Spleen (tissue), 11 donors: ENCODE results near the gene DCBLD2. TPM values are rescaled to one million over a fixed set of nuclear protein-coding genes. Genes with fewer than 3 reads are reported as not detected.
"Not testable (repeated sequence)": the region's sequence is repeated elsewhere in the genome, so short reads cannot be mapped to it uniquely, and the experiment has no call there.

Source experiments
- DNase-seq: peaks from one replicate; pipeline ENCODE4 v3.0.0-alpha.2; 2020
- H3K27ac ChIP-seq, 8 donors: fragments of 200-600 bp; sonication (generic) in 7 of 8; 1 replicate in 4 of 8; 2 replicates in 4 of 8; pipeline versions ENCODE4 v1.5.0 to v1.8.0; 2016 to 2021; ENCODE audit warnings: inconsistent platforms in 4 of 8, mild to moderate bottlenecking in 4 of 8, moderate library complexity in 1 of 8
- H3K27me3 ChIP-seq, 7 donors: fragments of 200-600 bp; sonication (generic) in 6 of 7; replicated peaks in 1 of 7; 1 replicate in 4 of 7; 2 replicates in 3 of 7; pipeline versions ENCODE4 v1.5.0 to v1.8.0; 2016 to 2021; ENCODE audit warnings: inconsistent platforms in 3 of 7, mild to moderate bottlenecking in 1 of 7
- H3K36me3 ChIP-seq, 6 donors: fragments of 200-600 bp; sonication (generic) in 5 of 6; 1 replicate in 4 of 6; 2 replicates in 2 of 6; pipeline versions ENCODE4 v1.5.0 to v1.8.0; 2016 to 2021; ENCODE audit warnings: inconsistent platforms in 2 of 6
- H3K4me1 ChIP-seq, 6 donors: fragments of 200-600 bp; sonication (generic) in 5 of 6; 1 replicate in 3 of 6; 2 replicates in 3 of 6; pipeline versions ENCODE4 v1.5.0 to v1.8.0; 2016 to 2021; ENCODE audit warnings: inconsistent platforms in 3 of 6
- H3K4me3 ChIP-seq, 8 donors: fragments of 200-600 bp; sonication (generic) in 7 of 8; 1 replicate in 4 of 8; 2 replicates in 4 of 8; pipeline versions ENCODE4 v1.5.0 to v1.8.0; 2016 to 2021; ENCODE audit warnings: inconsistent platforms in 4 of 8, mild to moderate bottlenecking in 4 of 8, moderate library complexity in 2 of 8
- H3K9me3 ChIP-seq, 8 donors: fragments of 200-600 bp; sonication (generic) in 7 of 8; 1 replicate in 4 of 8; 2 replicates in 4 of 8; pipeline versions ENCODE4 v1.5.0 to v1.8.0; 2016 to 2021; ENCODE audit warnings: inconsistent platforms in 4 of 8
- POLR2A ChIP-seq, 3 donors: fragments of 450-650 bp; IDR thresholded peaks; one replicate each; pipeline ENCODE4 v1.5.1; 2017; ENCODE audit warnings: antibody characterized with exemption in 3 of 3, mild to moderate bottlenecking in 1 of 3
- POLR2AphosphoS5 ChIP-seq, 3 donors: sonication (generic); formaldehyde crosslinking; IDR thresholded peaks; one replicate each; pipeline ENCODE4 v1.5.1; 2017; ENCODE audit warnings: antibody characterized with exemption in 3 of 3
- WGBS, 5 donors: extraction: QIAGEN DNeasy Blood & Tissue Kit in 3 of 5; methylation state at CpG; one replicate each; pipeline versions ENCODE4 v1.1.5 to v1.1.7; 2013 to 2018; 5-methylcytosine and 5-hydroxymethylcytosine counted together
- intact Hi-C: fragments of 100-400 bp; cut with DNase I; formaldehyde crosslinking; loops from one replicate; pipeline ENCODE4 v1.15.0; 2023; ENCODE audit warnings: low total_unique reads
- polyA plus RNA-seq, 3 donors: library from polyadenylated mRNA; stranded (reverse); fragments of 200-250 nt; gene quantifications; one replicate each; pipeline ENCODE4 v1.2.1, GENCODE V29; 2013
- total RNA-seq, 7 donors: library from RNA; depleted of rRNA in 3 of 7; stranded (reverse); fragments of >200 nt in 3 of 7; fragmentation: NEBNext Ultra II Directional in 4 of 7; extraction: Animal tissue kit (Norgen Biotek cat#: 25700) in 4 of 7; gene quantifications; one replicate each; pipeline versions ENCODE4 v1.1.0 to v1.2.1, GENCODE V29; 2016 to 2021
- TF ChIP-seq, protein P1 (sequence below), 11 experiments: fragments of 200-600 bp in 7 of 11; fragments of 450-650 bp in 4 of 11; sonication (generic) in 4 of 11; IDR thresholded peaks in 8 of 11; conservative IDR thresholded peaks in 3 of 11; 1 replicate in 7 of 11; 2 replicates in 4 of 11; pipeline versions ENCODE4 v1.4.0 to v1.8.0; 2016 to 2021; ENCODE audit warnings: antibody characterized with exemption in 11 of 11, inconsistent platforms in 4 of 11, mild to moderate bottlenecking in 1 of 11
- donor health status: healthy with polysubstance abuse.
- donor health status: DM: no; HTN: no; CAD: no; lungs with moderate emphysema.
- donor health status: DM: no; HTN: no; CAD: no.
- donor health status: Bipolar disorder and iron deficiency.
- donor health status: healthy.
- donor health status: DM: no; HTN: no; CAD: no.
- donor health status: DM: yes; HTN: yes; CAD: no.

Gene DCBLD2
- total and polyA plus RNA-seq, 10 donors, result 0.91 to 10.4 (median 4.3) TPM

DNA sequence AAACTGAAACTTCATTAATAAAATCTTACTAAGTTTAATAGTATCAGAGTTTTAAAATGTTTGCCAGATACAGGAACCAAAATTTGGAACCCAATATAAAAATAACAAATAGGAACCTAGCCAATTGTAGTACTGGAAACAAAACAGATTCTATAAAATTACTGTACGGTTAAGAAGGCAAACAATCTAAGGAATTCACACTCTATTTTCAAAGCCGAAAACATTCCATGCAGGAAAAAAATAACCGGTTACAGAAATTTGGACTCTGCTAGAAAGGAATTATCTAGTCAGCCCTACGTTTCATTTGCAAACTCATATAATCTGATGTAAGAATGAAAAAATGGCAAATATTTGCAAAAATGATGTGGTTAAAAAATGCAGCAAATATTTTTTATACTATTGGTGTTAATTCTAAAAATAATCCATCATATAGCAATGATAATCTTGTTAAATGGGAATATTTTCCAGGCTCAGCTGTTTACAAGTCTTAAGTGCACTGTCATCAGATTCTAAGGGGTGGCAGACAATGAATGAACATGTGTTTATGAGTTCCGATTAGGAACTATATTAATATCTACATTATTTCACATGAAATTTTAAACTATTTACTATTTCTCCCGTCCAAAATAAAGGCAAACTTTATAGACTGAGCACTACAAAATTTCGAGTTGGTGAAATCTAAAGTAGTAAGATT lies 58.1 kb downstream of the DCBLD2 start:
- DNase-seq, result no peak
- Histone ChIP-seq H3K4me1 (no peaks in the 10 kb centered on the region), H3K27ac (no peak overlapping the region), H3K36me3 (peaks cover 0 to 6% (median 0%) of the 10 kb centered on the region in 6 donors), H3K27me3 (no peaks in the 10 kb centered on the region), H3K4me3 (no peak overlapping the region), H3K9me3 (peaks cover 0 to 6% (median 0%) of the 10 kb centered on the region in 8 donors)
- 84 to 97% (median 89%) methylated on average over 7 of the region's 7 CpGs for WGBS, 5 donors
- TF ChIP-seq, protein P1, sequence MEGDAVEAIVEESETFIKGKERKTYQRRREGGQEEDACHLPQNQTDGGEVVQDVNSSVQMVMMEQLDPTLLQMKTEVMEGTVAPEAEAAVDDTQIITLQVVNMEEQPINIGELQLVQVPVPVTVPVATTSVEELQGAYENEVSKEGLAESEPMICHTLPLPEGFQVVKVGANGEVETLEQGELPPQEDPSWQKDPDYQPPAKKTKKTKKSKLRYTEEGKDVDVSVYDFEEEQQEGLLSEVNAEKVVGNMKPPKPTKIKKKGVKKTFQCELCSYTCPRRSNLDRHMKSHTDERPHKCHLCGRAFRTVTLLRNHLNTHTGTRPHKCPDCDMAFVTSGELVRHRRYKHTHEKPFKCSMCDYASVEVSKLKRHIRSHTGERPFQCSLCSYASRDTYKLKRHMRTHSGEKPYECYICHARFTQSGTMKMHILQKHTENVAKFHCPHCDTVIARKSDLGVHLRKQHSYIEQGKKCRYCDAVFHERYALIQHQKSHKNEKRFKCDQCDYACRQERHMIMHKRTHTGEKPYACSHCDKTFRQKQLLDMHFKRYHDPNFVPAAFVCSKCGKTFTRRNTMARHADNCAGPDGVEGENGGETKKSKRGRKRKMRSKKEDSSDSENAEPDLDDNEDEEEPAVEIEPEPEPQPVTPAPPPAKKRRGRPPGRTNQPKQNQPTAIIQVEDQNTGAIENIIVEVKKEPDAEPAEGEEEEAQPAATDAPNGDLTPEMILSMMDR (IDR thresholded peaks at IDR 0.05 in 8 of 11, conservative IDR thresholded peaks at IDR 0.05 in 3 of 11), result no peak
- TF ChIP-seq POLR2A (IDR thresholded peaks at IDR 0.05), result no peak
- TF ChIP-seq POLR2AphosphoS5 (IDR thresholded peaks at IDR 0.05), result no peak
- intact Hi-C loops, result no loop called here

DNA sequence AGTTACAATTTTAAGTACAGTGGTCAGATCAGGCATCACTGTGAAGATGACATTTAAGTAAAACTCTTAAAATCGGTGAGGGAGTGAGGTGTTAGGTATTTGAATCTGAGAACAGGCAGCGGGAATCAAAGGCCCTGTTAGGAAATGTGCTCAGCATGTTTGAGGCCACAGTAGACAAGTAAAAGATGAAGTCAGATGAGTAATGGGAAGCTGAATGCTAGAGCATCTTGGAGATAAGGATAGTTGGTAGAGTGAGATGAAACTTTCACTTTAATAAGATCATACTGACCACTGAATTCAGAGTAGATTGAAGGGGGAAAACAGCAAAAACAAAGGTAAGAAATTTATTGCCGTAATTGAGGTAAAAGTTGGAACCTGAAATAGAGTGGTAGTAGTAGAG lies 61.6 kb downstream of the DCBLD2 start:
- no peak overlapping the region for H3K27ac ChIP-seq
- no peaks in the 10 kb centered on the region for H3K27me3 ChIP-seq
- TF ChIP-seq POLR2A (IDR thresholded peaks at IDR 0.05) (no peak), POLR2AphosphoS5 (IDR thresholded peaks at IDR 0.05) (no peak)
- TF ChIP-seq, protein P1 (IDR thresholded peaks at IDR 0.05 in 8 of 11, conservative IDR thresholded peaks at IDR 0.05 in 3 of 11), result no peak
- H3K9me3 ChIP-seq, result no peaks in the 10 kb centered on the region
- no peak for DNase-seq
- intact Hi-C loops, result no loop called here
- no peaks in the 10 kb centered on the region for H3K36me3 ChIP-seq
- no peaks in the 10 kb centered on the region for H3K4me1 ChIP-seq
- 88 to 97% (median 92%) methylated on average over 3 of the region's 3 CpGs for WGBS, 5 donors
- H3K4me3 ChIP-seq, result no peak overlapping the region

DNA sequence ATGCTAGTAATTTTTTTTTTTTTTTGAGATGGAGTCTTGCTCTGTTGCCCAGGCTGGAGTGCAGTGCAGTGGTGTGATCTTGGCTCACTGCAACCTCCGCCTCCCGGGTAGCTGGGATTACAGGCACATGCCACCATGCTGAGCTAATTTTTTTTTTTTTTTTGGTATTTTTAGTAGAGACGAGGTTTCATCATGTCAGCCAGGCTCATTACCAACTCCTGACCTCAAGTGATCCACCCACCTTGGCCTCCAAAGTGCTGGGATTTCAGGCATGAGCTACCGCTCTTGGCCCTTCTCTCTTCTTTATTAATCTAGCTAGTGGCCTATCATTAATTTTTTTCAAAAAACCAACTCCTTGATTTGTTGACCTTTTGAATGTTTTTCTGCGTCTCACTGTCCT lies 70.4 kb downstream of the DCBLD2 start:
- intact Hi-C loops, result not testable (repeated sequence)

DNA sequence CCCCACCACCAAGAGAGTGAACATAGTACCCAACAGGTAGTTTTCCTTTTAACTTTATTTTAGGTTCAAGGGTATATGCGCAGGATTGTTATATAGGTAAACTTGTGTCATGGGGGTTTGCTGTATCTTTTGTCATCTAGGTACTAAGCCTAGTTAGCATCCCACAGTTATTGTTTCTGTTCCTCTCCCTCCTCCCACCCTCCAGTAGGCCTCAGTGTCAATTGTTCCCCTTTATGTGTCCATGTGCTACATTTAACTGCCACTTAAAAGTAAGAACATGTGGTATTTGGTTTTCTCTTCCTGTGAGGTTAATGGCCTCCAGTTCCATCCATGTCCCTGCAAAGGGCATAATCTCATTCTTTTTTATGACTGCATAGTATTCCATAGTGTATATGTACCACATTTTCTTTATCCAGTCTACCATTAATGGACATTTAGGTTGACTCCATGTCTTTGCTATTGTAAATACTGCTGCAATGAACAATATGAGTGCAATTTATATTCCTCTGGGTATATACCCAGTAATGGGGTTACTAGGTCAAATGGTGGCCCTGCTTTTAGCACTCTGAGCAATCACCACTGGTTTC lies 72.2 kb downstream of the DCBLD2 start:
- TF ChIP-seq POLR2AphosphoS5 (IDR thresholded peaks at IDR 0.05) (no peak), POLR2A (IDR thresholded peaks at IDR 0.05) (no peak)
- TF ChIP-seq, protein P1 (IDR thresholded peaks at IDR 0.05 in 8 of 11, conservative IDR thresholded peaks at IDR 0.05 in 3 of 11), result no peak
- H3K9me3 ChIP-seq, result peaks cover 0 to 12% (median 6%) of the 10 kb centered on the region in 8 donors
- intact Hi-C loops, result loop anchor here (10.0 kb wide), 1 partner anchor 855 kb away; no protein-coding TSS in a partner anchor
- no peaks in the 10 kb centered on the region for H3K4me1 ChIP-seq
- no peak overlapping the region for H3K27ac ChIP-seq
- WGBS, 5 donors, result 96 to 100% (median 97%) methylated on average over 1 of the region's 1 CpG
- no peak for DNase-seq
- no peak overlapping the region for H3K4me3 ChIP-seq
- H3K27me3 ChIP-seq, result no peaks in the 10 kb centered on the region
- no peaks in the 10 kb centered on the region for H3K36me3 ChIP-seq

More for the DNA sequence above, 70.4 kb downstream of the DCBLD2 start:
- 90 to 98% (median 93%) methylated on average over 5 of the region's 5 CpGs for WGBS, 5 donors
- not testable (repeated sequence) for H3K27ac ChIP-seq, H3K36me3 ChIP-seq, H3K27me3 ChIP-seq, H3K4me3 ChIP-seq, DNase-seq, H3K4me1 ChIP-seq
- H3K9me3 ChIP-seq, result peaks cover 0 to 12% (median 6%) of the 10 kb centered on the region in 8 donors
